Measurements from ENCODE around the gene PSMD2.

Gene PSMD2

GRCh38 chr3:184357248-184358123, 58.4 kb downstream of the PSMD2 start:
- DNase-seq (ENCODE audit: low spot score) = no peak

DNA sequence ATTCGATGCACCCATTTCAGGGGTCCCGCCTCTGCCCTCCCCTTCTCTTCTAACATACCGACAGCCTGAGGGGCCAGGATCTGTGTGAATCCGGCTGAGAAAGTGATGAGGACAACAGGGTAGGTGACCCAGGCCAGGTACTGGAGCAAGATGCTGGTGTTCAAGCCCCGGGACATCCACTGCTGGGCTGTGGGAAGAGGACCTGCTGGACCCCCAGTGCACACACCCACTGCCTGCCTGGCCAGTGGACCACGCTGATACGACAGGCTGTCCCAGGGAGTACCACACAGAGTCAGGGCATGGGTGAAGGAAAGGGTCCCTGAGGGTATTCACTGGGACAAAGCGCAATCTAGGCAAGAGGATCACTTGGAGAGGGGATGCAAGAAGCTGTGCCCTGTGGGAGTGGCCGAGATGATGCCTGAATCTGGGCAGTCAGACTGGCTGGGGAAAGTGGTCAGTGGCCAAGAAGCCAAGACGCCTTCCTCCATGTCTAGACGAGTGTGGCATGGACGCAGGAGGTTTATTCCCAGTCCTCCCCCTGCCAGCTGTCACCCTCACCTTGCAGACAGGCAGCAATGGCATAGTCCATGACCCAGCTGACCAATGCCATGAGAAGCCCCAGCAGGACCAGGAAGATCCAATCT, 59.2 kb downstream of the PSMD2 start:
- DNase-seq (ENCODE audit: low spot score) = no peak

All from D341Med (cell line).